Mammary epithelial cell (primary cell): ENCODE measurements around the gene GLE1.

Experiments used
- CTCF ChIP-seq, 2 donors: IDR thresholded peaks in 1 of 2; conservative IDR thresholded peaks in 1 of 2; 2 replicates each; pipeline ENCODE4 v1.5.1; 2011 to 2012; ENCODE audit warnings: inconsistent platforms in 2 of 2, low read length in 2 of 2, mild to moderate bottlenecking in 2 of 2, control low read depth in 1 of 2, low read depth in 1 of 2; ENCODE audit not compliant: insufficient read depth in 1 of 2; ENCODE audit errors: extremely low read depth in 1 of 2
- EZH2 ChIP-seq: IDR thresholded peaks from 2 replicates; pipeline ENCODE4 v1.6.1; 2012; ENCODE audit warnings: low read length, inconsistent platforms, borderline replicate concordance

DNA sequence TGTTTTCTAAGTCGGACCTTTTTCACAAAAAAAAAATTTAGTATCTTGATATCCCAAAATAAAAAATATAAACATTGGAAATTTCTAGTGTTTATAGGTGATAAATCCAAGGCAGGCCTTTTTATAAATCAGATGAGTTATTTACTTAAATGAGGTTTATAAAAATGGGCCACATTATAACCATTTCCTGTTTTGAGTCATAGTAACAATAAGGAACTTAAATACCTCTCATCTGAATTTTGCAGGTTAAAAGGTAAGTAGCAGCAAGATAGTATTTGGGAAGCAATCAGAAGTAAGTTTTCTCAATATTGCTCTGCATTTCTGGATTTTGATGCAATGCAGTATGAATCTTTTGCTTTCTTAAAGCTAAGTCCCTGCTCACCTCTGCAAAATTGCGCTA is 51.8 kb downstream of the GLE1 start:
- no peak for TF ChIP-seq CTCF (conservative IDR thresholded peaks at IDR 0.05 in 1 of 2, IDR thresholded peaks at IDR 0.05 in 1 of 2; ENCODE audit: extremely low read depth in 1 of 2, insufficient read depth in 1 of 2, low read depth in 1 of 2, low read length in 2 of 2)
- TF ChIP-seq EZH2: no peak
